Activated naive CD8-positive, alpha-beta T cell treated with anti-CD3 and anti-CD28 coated beads, Interleukin-2, amount 50 U/mL, for 16 hours (primary cell): ENCODE data around the gene RALA.
"Not testable (repeated sequence)": the region's sequence is repeated elsewhere in the genome, so short reads cannot be mapped to it uniquely, and the experiment has no call there.

ENCODE experiments used
- DNase-seq: peaks from one replicate; pipeline ENCODE4 v3.0.0-alpha.2; 2020; ENCODE audit warnings: low read depth, low spot score

Gene RALA

GRCh38 chr7:39683216-39683845, 60.0 kb downstream of the RALA start:
- DNase-seq: no peak

DNA sequence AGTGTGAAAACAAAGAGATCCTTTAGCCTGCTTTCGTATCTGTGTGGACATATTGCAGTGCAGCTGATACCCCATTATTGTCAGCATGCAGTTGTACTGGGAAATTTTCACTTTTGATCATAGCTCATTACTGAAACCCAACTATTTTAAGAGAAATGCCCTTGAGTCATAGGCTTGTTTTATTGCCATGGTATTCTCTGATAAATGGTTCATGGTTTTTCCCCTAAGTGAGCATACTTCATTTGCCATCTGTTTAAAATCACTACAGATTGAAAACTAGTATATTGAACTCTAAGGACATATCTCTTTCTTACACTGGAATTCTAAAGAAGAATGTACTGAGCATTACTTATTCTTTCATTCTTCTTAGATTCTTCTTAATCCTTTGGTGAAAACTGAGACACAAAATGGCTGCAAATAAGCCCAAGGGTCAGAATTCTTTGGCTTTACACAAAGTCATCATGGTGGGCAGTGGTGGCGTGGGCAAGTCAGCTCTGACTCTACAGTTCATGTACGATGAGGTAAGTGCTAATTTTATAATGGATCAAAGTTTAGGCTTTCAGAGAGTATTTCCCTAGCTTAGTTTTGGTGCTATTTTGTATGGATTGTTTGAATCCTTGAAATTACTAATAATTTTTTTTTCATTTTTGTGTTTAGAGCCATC, 63.0 kb downstream of the RALA start:
- no peak for DNase-seq

- DNase-seq: no peak
These were observed 65.5 kb downstream of the RALA start for GRCh38 chr7:39688611-39689480.

DNA sequence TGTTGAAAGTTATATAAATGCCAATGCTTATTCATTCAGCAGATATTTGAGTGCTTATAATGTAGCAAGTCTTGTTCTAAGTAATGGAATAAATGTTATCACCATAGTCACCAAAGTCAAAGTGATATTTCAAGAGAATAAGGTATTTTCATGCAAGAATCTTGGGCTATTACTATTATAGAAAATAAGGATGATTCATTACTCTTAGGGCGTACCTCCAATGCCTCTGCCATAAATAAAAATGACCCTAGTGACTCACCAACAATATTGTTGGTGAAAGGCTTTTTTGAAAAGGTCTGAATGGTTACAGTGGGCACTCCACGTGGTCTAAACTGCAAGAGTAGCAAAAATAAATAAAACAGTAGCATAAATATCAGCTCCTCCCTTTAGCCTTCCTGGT, 68.4 kb downstream of the RALA start:
- DNase-seq: no peak

DNA sequence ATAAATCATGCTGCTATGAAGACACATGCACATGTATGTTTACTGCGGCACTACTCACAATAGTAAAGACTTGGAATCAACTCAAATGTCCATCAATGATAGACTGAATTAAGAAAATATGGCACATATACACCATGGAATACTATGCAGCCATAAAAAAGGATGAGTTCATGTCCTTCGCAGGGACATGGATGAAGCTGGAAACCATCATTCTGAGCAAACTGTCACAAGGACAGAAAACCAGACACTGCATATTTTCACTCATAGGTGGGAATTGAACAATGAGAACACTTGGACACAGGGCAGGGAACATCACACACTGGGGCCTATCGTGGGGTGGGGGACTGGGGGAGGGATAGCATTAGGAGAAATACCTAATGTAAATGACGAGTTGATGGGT, 69.7 kb downstream of the RALA start:
- not testable (repeated sequence) for DNase-seq

GRCh38 chr7:39693812-39694211, 70.4 kb downstream of the RALA start:
- no peak for DNase-seq

DNA sequence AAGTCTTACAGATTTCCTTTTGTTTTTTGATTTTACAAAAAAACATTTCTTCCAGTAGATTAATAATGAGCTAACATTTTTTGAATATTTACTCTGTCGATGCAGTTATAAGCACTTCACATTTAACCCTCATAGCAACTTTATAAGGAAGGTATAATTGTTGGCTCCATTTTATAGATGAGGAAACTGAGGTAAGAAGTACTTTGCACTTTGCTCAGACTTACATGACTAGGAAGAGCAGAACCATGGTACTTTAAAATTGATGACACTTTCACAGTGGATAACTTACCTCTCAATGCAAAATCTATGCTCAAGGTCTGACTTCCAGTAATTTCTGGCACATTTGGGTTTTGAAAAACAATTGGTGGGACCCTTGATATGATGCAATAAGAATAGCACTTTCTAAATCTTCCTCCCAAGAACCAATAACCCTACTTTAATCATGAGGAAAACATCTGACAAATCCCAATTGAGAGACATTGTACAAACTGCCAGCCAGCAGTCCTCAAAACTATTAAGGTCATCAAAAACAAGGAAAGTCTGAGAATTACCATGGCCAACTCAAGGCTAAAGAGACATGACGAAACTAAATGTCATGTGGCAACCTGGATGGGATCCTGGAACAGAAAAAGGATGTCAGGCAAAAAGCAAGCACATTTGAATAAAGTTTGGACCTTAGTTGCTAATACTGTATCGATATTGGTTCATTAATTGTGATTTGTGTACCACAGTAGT, 72.6 kb downstream of the RALA start:
- DNase-seq: no peak

- no peak for DNase-seq
These were observed 73.3 kb downstream of the RALA start for GRCh38 chr7:39696631-39697030.

GRCh38 chr7:39697483-39697882, 74.1 kb downstream of the RALA start:
- no peak for DNase-seq

DNA sequence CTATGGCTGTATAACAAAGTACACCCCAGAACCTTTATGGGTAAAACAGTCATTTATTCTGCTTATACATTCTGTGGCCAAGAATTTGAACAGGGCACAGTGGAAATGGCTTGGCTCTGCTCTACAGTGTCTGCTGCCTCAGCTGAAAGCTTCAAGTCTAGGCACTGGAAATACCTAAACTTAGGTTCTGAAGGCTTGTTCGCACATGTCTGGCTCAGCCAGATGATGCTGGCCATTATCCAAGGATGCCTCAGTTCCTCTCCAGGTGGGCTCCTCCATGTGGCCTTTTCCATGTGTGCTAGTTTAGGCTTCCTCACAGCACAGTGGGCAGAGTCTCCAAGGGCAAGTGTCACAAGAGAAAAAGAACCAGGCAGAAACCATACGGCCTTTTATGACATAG, 76.8 kb downstream of the RALA start:
- DNase-seq: no peak

GRCh38 chr7:39700932-39701331, 77.6 kb downstream of the RALA start:
- no peak for DNase-seq

- DNase-seq: no peak
These were observed 78.8 kb downstream of the RALA start for GRCh38 chr7:39702133-39702532.

- DNase-seq: no peak
These were observed 79.8 kb downstream of the RALA start for GRCh38 chr7:39703144-39703543.

GRCh38 chr7:39709029-39709428, 85.7 kb downstream of the RALA start:
- DNase-seq: no peak

DNA sequence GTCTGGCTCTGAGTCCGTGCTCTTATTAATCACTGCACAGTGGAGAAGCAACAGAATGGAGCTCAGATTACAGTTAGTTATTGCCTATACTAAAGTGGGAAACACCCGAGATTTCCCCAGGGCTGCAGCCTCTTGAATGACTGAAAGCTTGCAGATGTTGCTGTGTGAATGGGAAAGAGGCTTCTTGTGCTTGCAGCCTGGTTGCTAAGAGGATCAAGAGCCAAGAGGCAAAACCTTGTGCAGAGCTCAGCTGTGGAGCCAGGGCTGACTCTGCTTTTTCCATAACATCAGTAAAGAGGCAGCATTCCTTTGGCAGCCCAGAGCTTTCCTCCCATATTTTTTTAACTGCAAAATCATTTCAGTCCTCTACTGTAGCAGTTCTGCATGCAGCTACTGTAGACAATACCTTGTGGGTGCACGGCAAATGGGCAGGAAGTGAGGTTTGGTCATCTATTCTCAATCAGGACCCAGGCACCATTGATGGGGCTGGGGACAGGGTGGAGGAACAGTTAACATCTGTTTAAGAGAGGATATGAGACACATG, 86.5 kb downstream of the RALA start:
- no peak for DNase-seq

DNA sequence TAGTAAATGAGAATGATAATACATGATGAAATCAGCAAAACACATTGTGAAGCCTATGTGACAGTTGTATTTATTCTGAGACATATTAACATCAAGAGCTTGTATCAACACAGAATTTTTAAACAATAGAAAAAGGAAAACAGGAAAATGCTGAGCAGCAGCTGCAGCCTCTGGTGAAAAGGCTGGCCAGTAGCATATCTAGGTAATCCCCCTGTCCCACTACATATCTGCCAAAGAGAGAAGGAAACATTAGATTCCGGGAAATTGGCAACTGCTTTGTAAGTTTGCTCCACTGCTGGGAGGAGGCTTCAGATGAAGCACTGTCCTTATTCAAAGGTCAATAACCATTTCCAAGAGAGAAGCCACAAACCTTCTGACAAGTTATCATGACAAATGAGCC, 89.4 kb downstream of the RALA start:
- no peak for DNase-seq

DNA sequence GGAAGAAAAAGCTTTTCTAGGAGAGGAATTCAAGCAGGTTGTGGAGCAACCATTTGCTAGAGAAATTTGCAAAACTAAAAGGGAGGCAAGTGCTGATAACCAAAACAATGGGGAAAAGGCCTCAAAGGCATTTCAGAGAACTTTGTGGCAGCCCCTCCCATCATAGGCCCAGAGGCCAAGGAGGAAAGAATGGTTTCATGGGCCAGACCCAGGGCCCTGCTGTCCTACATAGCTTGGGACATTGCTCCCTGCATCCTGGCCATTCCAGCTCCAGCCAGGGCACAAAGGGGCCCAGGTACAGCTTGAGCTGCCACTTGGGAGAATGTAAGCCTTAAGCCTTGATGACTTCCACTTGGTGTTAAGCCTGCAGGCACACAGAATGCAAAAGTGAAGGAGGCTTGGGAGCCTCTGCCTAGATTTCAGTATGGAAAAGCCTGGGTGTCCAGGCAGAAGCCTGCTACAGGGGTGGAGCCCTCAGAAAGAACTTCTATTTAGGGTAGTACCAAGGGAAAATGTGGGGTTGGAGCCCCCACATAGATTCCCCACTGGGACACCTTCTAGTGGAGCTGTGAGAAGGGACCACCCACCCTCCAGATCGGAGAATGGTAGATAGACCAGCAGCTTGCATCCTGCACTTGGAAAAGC, 91.2 kb downstream of the RALA start:
- DNase-seq: no peak

DNA sequence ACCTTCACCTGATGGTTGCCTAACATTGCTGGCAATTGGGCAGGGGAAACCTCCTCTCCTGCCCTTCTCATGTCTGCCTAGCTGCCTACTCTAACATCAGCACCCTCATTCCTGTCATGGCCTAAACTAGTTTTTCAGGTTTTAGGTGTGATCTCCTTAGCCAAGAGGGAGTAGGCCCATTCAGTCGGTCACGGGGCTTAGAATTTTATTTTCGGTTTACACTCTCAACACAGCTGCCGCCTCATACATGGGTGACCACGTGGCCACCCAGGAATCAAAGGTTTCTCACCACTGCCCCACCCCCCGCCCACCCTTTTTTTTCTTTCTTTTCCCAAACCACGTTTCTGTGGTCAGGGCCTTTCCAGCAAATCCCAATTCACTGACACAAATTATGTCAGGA, 97.2 kb downstream of the RALA start:
- DNase-seq: no peak

GRCh38 chr7:39721345-39721744, 98.0 kb downstream of the RALA start:
- no peak for DNase-seq

- no peak for DNase-seq
These were observed 98.7 kb downstream of the RALA start for GRCh38 chr7:39721919-39722597.
